Tibial nerve (tissue), 4 donors: ENCODE results near the gene PXMP4. TPM values are rescaled to one million over a fixed set of nuclear protein-coding genes. Genes with fewer than 3 reads are reported as not detected.

ENCODE experiments used
- DNase-seq, 2 donors: peaks; one replicate each; pipeline ENCODE4 v3.0.0-alpha.2; 2019; ENCODE audit warnings: low spot score in 2 of 2
- H3K27ac ChIP-seq, 4 donors: fragments of 200-600 bp; sonication (generic) in 3 of 4; one replicate each; pipeline ENCODE4 v1.5.1; 2017 to 2019; ENCODE audit warnings: mild to moderate bottlenecking in 1 of 4
- H3K27me3 ChIP-seq, 2 donors: fragments of 200-600 bp; sonication (generic) in 1 of 2; one replicate each; pipeline versions ENCODE4 v1.5.1 to v1.6.0; 2017 to 2019
- H3K36me3 ChIP-seq, 3 donors: fragments of 200-600 bp; sonication (generic); one replicate each; pipeline ENCODE4 v1.5.1; 2018 to 2019
- H3K4me1 ChIP-seq, 4 donors: fragments of 200-600 bp; sonication (generic) in 3 of 4; one replicate each; pipeline ENCODE4 v1.5.1; 2017 to 2019
- H3K4me3 ChIP-seq, 4 donors: fragments of 200-600 bp; sonication (generic) in 3 of 4; one replicate each; pipeline ENCODE4 v1.5.1; 2017 to 2019; ENCODE audit warnings: mild to moderate bottlenecking in 1 of 4, moderate library complexity in 1 of 4
- H3K9me3 ChIP-seq, 4 donors: fragments of 200-600 bp; sonication (generic) in 3 of 4; one replicate each; pipeline ENCODE4 v1.5.1; 2017 to 2019
- EP300 ChIP-seq, 2 donors: sonication (generic); formaldehyde crosslinking; IDR thresholded peaks; one replicate each; pipeline ENCODE4 v1.6.1; 2017; ENCODE audit warnings: antibody characterized with exemption in 2 of 2, mild to moderate bottlenecking in 1 of 2
- POLR2A ChIP-seq, 2 donors: fragments of 450-650 bp; IDR thresholded peaks; one replicate each; pipeline ENCODE4 v1.6.1; 2017; ENCODE audit warnings: antibody characterized with exemption in 2 of 2, mild to moderate bottlenecking in 2 of 2, moderate library complexity in 2 of 2
- WGBS, 2 donors: methylation state at CpG; one replicate each; pipeline ENCODE4 v1.1.5; 2018; 5-methylcytosine and 5-hydroxymethylcytosine counted together
- total RNA-seq, 4 donors: library from RNA; depleted of rRNA; stranded (reverse); fragments of >200 nt; gene quantifications; one replicate each; pipeline ENCODE4 v1.1.0, GENCODE V29; 2016
- TF ChIP-seq, protein P1 (sequence below), 5 experiments: fragments of 200-600 bp in 3 of 5; fragments of 450-650 bp in 2 of 5; sonication (generic) in 3 of 5; IDR thresholded peaks; one replicate each; pipeline ENCODE4 v1.5.1; 2016 to 2019; ENCODE audit warnings: antibody characterized with exemption in 5 of 5, mild to moderate bottlenecking in 3 of 5, moderate library complexity in 2 of 5

Gene PXMP4
- total RNA-seq, 4 donors from 2014 or later, result 5.1 to 9.6 (median 8.6) TPM

DNA sequence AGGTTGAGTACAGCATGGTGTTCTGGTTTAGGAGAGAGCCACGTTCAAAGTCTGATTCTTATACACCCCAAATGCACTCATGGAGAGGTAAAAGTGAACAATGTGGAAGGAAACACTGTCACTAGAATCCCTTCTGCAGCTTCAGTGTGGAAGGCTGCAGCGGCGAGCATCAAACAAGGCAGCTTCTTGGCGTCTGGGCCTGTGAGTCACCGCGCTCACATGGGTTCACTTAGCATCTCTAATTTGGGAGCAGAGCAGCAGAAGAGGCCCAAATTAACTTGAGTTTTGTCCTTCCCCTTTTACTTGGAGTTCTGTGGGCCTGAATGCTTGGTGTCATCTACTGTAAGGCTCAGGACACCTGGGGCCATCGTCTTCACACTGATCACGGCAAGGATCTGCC is 23.0 kb downstream of the PXMP4 start:
- peak in 1 of 2 donors; percentile 45 for DNase-seq
- Histone ChIP-seq H3K9me3 (no peaks in the 10 kb centered on the region), H3K36me3 (no peaks in the 10 kb centered on the region), H3K27ac (peak overlapping the region in 2 of 4 donors; percentile 26 to 47), H3K27me3 (no peaks in the 10 kb centered on the region), H3K4me3 (no peak overlapping the region), H3K4me1 (peaks cover 0 to 19% (median 3%) of the 10 kb centered on the region in 4 donors)
- TF ChIP-seq EP300 (IDR thresholded peaks at IDR 0.05), result no peak
- TF ChIP-seq, protein P1, sequence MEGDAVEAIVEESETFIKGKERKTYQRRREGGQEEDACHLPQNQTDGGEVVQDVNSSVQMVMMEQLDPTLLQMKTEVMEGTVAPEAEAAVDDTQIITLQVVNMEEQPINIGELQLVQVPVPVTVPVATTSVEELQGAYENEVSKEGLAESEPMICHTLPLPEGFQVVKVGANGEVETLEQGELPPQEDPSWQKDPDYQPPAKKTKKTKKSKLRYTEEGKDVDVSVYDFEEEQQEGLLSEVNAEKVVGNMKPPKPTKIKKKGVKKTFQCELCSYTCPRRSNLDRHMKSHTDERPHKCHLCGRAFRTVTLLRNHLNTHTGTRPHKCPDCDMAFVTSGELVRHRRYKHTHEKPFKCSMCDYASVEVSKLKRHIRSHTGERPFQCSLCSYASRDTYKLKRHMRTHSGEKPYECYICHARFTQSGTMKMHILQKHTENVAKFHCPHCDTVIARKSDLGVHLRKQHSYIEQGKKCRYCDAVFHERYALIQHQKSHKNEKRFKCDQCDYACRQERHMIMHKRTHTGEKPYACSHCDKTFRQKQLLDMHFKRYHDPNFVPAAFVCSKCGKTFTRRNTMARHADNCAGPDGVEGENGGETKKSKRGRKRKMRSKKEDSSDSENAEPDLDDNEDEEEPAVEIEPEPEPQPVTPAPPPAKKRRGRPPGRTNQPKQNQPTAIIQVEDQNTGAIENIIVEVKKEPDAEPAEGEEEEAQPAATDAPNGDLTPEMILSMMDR (IDR thresholded peaks at IDR 0.05), result no peak
- TF ChIP-seq POLR2A (IDR thresholded peaks at IDR 0.05), result no peak
- WGBS, 2 donors, result 70 to 74% methylated on average over 8 of the region's 8 CpGs

DNA sequence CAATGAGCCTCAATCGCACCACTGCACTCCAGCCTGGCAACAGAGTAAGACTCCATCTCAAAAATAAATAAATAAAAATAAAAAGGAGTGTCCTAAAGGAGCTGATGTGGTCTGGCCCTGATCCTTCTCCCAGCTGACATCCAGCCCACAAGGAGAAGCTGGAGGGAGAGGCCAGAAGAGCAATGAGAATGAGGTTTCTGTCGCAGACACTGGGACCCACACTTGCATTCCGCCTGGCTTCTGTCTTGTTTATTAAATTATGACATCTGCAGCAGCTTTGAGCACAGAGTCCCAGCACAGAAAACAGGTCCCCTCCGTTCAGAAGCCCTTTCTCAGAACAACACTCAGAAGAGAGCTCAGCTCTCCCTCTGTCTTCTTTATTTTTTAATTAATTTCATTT is 23.7 kb downstream of the PXMP4 start:
- H3K4me3 ChIP-seq, result no peak overlapping the region
- no peaks in the 10 kb centered on the region for H3K27me3 ChIP-seq
- DNase-seq, result no peak
- no peaks in the 10 kb centered on the region for H3K36me3 ChIP-seq
- H3K4me1 ChIP-seq, result peaks cover 0 to 19% (median 3%) of the 10 kb centered on the region in 4 donors
- H3K27ac ChIP-seq, result no peak overlapping the region
- 73 to 82% methylated on average over 4 of the region's 4 CpGs for WGBS, 2 donors
- no peak for TF ChIP-seq EP300 (IDR thresholded peaks at IDR 0.05)
- TF ChIP-seq, protein P1 (IDR thresholded peaks at IDR 0.05), result no peak
- no peaks in the 10 kb centered on the region for H3K9me3 ChIP-seq

DNA sequence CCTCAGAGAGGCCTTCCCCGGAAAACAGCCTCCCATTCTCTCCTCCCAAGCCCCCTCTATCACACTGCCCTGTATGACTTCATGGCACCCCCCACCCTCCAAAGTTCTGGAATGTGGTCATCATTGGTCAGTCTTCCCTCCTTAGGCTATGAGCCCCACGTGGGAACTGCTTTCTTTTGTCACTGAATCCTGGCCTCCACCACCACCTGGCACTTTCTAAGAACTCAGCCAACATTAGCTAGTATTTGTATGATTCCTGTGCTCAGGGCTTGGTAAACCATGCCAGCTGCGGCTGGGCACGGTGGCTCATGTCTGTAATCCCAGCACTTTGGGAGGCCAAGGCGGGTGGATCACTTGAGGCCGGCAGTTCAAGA is 25.5 kb downstream of the PXMP4 start:
- 72 to 74% methylated on average over 6 of the region's 6 CpGs for WGBS, 2 donors
- Histone ChIP-seq H3K36me3 (no peaks in the 10 kb centered on the region), H3K27ac (peak overlapping the region; percentile 38 to 90 (median 66)), H3K4me1 (peaks cover 0 to 23% (median 3%) of the 10 kb centered on the region in 4 donors), H3K4me3 (no peak overlapping the region), H3K27me3 (no peaks in the 10 kb centered on the region), H3K9me3 (no peaks in the 10 kb centered on the region)
- no peak for DNase-seq
- no peak for TF ChIP-seq POLR2A (IDR thresholded peaks at IDR 0.05)
- TF ChIP-seq, protein P1 (IDR thresholded peaks at IDR 0.05), result no peak

DNA sequence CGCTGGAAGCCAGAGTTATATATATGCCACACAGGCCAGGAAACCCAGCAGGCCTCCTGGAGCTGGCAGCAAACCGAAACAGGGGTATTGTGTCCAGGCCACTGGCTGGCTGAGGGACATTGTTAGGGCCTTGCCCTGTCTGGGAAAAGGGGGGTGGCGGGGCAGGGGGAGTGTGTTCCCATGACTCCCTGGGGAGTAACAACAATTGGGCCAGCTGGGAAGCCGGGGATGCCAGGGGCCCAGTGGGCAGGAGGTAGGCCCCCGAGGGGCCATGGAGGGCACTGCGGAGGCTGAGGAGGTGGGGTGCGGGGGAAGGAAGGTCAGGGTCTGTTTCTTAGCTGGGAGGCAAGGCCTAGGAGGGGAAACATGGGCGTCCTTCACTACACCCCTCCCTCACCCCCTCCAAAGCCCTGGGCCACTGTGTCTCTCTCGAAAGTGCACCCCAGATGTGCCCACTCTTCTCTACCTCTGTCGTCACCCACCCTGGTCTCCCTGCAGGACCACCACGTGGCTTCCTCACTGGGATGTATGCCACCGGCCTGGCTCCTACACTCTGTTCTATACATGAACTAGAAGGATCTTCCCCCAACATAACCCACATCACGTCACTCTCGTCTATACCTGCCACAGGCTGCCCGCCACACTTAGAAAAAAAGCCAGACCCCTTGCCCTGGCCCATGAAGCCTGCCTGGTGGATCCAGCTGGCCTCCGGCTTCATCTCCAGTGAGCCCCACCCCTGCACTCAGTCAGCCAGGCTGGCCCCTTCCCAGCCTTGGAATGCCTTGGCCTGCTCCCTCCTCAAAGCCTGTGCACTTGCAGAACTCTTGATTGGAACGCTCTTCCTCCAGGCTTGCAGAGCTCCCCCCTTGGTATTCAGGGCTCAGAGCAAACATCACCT is 26.1 kb downstream of the PXMP4 start:
- Histone ChIP-seq H3K27me3 (no peaks in the 10 kb centered on the region), H3K4me1 (peaks cover 0 to 25% (median 3%) of the 10 kb centered on the region in 4 donors), H3K9me3 (no peaks in the 10 kb centered on the region), H3K36me3 (no peaks in the 10 kb centered on the region), H3K4me3 (no peak overlapping the region), H3K27ac (peak overlapping the region; percentile 38 to 90 (median 66))
- TF ChIP-seq, protein P1 (IDR thresholded peaks at IDR 0.05), result no peak
- TF ChIP-seq EP300 (IDR thresholded peaks at IDR 0.05) (no peak), POLR2A (IDR thresholded peaks at IDR 0.05) (no peak)
- DNase-seq, result no peak
- 43 to 49% methylated on average over 17 of the region's 17 CpGs for WGBS, 2 donors

DNA sequence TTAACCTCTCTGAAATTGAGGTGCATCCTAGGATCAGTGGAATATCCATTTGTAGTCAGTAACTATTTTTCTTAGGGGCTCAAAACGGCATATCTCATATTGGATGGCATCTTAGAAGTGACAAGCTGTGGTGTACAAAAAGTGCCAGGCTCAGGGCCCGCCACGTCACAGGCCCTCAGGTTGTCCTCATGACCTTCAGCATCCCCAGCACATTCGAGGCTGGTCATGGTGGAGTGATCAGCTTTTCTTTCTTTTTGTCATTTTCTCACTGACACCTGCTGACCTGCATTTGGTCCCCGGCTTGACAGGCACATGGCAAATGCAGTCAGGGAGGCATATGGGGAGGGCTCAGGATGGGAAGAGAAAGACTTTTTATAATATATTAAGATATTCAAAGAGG is 26.8 kb downstream of the PXMP4 start:
- Histone ChIP-seq H3K36me3 (no peaks in the 10 kb centered on the region), H3K9me3 (no peaks in the 10 kb centered on the region), H3K27me3 (no peaks in the 10 kb centered on the region), H3K27ac (peak overlapping the region; percentile 38 to 90 (median 66)), H3K4me3 (no peak overlapping the region), H3K4me1 (peaks cover 0 to 25% (median 3%) of the 10 kb centered on the region in 4 donors)
- 62 to 67% methylated on average over 5 of the region's 5 CpGs for WGBS, 2 donors
- TF ChIP-seq, protein P1 (IDR thresholded peaks at IDR 0.05), result no peak
- TF ChIP-seq POLR2A (IDR thresholded peaks at IDR 0.05) (no peak), EP300 (IDR thresholded peaks at IDR 0.05) (no peak)
- no peak for DNase-seq
